ENCODE measurements around the gene TMEM207.

DNA sequence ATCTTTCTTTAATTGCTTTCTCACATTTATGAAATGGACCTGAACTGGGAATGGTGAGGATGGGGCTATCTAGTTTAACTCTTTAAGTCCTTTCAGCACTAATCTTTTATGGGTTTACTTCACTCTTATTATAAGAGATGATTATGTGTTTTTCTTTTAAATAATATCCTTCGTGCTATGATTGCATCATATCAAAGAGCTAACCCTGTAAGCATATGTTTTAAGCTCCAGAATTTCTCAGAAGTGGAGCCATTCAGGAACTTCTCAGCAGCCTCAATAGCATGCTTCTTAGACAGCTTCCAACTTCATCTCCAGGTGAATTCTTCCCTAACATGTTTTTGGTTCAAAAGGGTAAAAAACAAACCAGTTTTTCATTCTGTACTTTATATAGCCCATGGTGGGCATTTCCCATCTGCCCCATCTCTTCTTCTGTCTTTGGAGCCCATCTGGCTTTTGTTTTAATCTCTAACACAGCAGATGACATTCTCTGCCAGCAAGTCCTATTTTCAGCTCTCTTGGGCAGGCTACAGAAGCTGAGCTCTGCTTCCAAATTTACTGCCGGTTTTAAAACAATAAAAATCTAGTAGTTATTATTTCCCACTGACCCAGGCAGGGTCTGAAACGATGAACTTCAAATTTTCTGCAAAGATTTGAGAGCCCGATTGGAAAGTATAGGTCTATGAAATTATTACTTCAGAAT lies 37.4 kb upstream of the TMEM207 start:
- TF ChIP-seq, protein P1, sequence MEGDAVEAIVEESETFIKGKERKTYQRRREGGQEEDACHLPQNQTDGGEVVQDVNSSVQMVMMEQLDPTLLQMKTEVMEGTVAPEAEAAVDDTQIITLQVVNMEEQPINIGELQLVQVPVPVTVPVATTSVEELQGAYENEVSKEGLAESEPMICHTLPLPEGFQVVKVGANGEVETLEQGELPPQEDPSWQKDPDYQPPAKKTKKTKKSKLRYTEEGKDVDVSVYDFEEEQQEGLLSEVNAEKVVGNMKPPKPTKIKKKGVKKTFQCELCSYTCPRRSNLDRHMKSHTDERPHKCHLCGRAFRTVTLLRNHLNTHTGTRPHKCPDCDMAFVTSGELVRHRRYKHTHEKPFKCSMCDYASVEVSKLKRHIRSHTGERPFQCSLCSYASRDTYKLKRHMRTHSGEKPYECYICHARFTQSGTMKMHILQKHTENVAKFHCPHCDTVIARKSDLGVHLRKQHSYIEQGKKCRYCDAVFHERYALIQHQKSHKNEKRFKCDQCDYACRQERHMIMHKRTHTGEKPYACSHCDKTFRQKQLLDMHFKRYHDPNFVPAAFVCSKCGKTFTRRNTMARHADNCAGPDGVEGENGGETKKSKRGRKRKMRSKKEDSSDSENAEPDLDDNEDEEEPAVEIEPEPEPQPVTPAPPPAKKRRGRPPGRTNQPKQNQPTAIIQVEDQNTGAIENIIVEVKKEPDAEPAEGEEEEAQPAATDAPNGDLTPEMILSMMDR (IDR thresholded peaks at IDR 0.05) = no peak
- TF ChIP-seq POLR2A (IDR thresholded peaks at IDR 0.05) (no peak), POLR2AphosphoS5 (IDR thresholded peaks at IDR 0.05; ENCODE audit: insufficient read depth in 1 of 2, low read depth in 1 of 2) (no peak)
